HG03196 (cell line): ENCODE data around the gene KANK3.
A peak's percentile ranks its signal among the peaks of the same experiment; 100 is the strongest.
"Not testable (repeated sequence)": the region's sequence is repeated elsewhere in the genome, so short reads cannot be mapped to it uniquely, and the experiment has no call there.

Source experiments
- ATAC-seq: cut with Tn5 transposase; IDR thresholded peaks from one replicate; pipeline ENCODE4 v1.9.1; 2021; ENCODE audit not compliant: unreplicated experiment

KANK3 gene

GRCh38 chr19:8342684-8343482 lies at the start of gene KANK3:
Gene KANK3, minus strand, starts transcription at chr19:8343262. Its CDS starts 5,434 bp downstream, at chr19:8337828.
- ATAC-seq: peak; percentile 91

- ATAC-seq: no peak
Observed at GRCh38 chr19:8392017-8392591, 49.0 kb upstream of the KANK3 start.

- no peak for ATAC-seq
Observed at GRCh38 chr19:8391198-8392016, 48.3 kb upstream of the KANK3 start.

GRCh38 chr19:8390617-8390981 lies 47.5 kb upstream of the KANK3 start:
- ATAC-seq: peak; percentile 34

GRCh38 chr19:8389891-8390616 lies 47.0 kb upstream of the KANK3 start, which contains the start of gene RAB11B:
Gene RAB11B, plus strand, starts transcription at chr19:8390360. Its CDS starts 57 bp downstream, at chr19:8390417.
- peak; percentile 93 for ATAC-seq

- no peak for ATAC-seq
Observed at GRCh38 chr19:8388612-8388958, 45.5 kb upstream of the KANK3 start.

- no peak for ATAC-seq
Observed at GRCh38 chr19:8387688-8388611, 44.9 kb upstream of the KANK3 start.

- no peak for ATAC-seq
Observed at GRCh38 chr19:8386990-8387389, 43.9 kb upstream of the KANK3 start.

GRCh38 chr19:8386419-8386818 lies 43.4 kb upstream of the KANK3 start:
- not testable (repeated sequence) for ATAC-seq

- not testable (repeated sequence) for ATAC-seq
Observed at GRCh38 chr19:8385566-8385965, 42.5 kb upstream of the KANK3 start.

- not testable (repeated sequence) for ATAC-seq
Observed at GRCh38 chr19:8385103-8385502, 42.0 kb upstream of the KANK3 start.

- ATAC-seq: not testable (repeated sequence)
Observed at GRCh38 chr19:8384569-8384968, 41.5 kb upstream of the KANK3 start.

GRCh38 chr19:8379156-8379891 lies 36.3 kb upstream of the KANK3 start:
- ATAC-seq: not testable (repeated sequence)

GRCh38 chr19:8377598-8377997 lies 34.5 kb upstream of the KANK3 start:
- no peak for ATAC-seq

- ATAC-seq: not testable (repeated sequence)
Observed at GRCh38 chr19:8376373-8376974, 33.4 kb upstream of the KANK3 start.

GRCh38 chr19:8375766-8376165 lies 32.7 kb upstream of the KANK3 start:
- not testable (repeated sequence) for ATAC-seq

- ATAC-seq: no peak
Observed at GRCh38 chr19:8373867-8374813, 31.1 kb upstream of the KANK3 start.
